CMK (cell line): ENCODE measurements around the gene LSG1.

Source experiments
- DNase-seq: peaks from one replicate; pipeline ENCODE4 v3.0.0-alpha.2; 2010; ENCODE audit warnings: low read depth

The LSG1 gene

DNA sequence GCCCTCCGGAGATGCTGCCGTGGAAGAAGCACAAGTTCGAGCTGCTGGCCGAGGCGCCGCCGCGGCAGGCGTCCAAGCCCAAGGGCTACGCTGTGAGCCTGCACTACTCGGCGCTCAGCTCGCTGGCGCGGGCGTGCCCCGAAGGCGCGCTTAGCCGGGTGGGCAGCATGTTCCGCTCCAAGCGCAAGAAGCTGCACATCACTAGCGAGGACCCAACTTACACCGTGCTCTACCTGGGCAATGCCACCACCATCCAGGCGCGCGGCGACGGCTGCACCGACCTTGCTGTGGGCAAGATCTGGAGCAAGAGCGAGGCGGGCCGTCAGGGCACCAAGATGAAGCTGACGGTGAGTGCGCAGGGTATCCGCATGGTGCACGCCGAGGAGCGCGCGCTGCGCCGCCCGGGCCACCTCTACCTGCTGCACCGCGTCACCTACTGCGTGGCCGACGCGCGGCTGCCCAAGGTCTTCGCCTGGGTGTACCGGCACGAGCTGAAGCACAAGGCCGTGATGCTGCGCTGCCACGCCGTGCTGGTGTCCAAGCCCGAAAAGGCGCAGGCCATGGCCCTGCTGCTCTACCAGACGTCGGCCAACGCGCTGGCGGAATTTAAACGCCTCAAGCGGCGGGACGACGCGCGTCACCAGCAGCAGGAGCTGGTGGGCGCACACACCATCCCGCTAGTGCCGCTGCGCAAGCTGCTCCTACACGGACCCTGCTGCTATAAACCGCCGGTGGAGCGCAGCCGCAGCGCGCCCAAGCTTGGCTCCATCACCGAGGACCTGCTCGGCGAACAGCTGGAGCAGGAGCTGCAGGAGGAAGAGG lies 15.0 kb upstream of the LSG1 start:
- no peak for DNase-seq

DNA sequence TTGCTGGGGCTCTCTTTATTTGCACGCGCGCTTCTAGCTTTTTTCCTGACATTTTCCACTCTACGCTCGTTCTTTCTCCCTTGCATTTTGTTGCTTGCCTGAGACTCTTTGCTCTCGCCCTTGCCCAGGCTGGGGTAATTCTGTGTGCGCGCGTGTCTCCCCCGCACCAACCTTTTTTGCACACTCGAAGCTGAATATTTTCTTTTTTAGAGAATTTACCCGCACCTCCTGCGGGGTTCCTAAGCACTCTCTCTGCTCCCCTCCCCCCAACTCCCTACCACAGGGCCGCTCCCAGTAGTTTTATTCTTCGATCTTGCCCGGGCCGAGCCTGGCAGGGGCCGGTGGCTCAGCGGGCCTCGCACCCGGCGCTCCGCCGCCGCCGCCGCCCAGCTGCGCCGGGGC lies 14.4 kb upstream of the LSG1 start:
- DNase-seq, result no peak

DNA sequence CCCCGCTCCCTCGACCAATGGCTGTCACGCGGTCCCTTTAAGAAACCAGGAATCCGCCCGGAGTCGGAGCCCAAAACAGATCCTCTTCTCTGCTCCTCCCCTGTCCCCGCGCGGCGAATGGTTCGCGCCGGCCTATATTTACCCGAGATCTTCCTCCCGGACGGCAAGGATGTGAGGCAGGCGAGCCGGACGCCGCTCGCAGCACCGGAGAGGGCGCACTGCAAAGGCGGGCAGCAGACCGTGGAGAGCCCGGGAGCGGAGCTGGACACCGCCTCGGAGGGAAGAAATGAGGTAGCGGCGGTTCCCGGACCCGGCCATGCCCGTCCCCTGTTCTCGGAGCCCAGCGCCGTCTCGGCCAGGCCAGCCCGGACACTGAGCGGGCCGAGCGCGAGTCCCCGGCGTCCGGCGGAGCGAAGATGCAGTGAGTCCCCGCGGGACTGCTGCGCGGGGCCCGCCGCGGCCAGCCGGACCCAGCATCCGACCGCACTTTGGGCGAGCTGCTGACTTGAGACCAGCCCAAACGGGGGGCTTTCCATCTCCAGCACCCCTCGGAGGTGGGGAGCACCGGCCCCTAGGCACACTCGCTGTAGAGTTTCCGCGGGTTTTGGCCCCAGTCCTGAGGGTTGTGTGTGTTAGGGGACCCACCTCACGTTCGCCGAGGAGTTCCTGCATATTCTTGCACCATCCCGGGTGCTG lies 13.9 kb upstream of the LSG1 start, which contains the start of gene FAM43A:
FAM43A (plus strand) TSS at position 166 of the 696 bp plus-strand sequence. CDS start 944 bp downstream, outside the sequence.
- peak; percentile 64 for DNase-seq

DNA sequence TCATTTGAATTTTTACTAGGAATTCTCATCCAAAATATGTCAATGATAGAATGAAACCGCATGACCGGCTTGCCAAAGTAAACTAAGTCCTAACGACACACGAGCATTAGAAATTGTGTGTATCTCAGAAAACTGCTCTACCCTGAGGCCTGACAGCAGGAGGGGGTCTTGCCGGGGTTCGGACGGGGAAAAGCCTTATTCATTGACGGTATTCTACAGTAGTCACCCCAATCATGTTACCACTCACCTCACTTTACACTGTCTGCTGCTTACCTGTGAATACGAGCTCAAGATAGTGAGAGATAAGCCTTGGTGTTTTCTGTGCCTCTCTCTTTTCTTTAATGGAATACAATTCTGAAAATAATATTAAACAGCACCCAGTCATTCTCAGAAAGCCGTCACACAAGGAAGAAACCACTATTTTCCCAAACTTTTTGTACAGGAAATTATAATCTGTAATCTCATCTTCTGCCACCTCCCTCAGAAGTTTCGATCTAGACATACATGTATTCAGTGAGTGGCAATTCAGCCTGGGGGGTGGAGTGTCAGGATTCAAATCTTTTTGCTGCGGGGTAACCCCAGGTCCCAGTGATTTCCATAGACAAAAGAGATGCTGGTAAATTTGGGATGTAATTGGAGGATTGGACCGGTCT lies 13.2 kb upstream of the LSG1 start:
- DNase-seq, result no peak

DNA sequence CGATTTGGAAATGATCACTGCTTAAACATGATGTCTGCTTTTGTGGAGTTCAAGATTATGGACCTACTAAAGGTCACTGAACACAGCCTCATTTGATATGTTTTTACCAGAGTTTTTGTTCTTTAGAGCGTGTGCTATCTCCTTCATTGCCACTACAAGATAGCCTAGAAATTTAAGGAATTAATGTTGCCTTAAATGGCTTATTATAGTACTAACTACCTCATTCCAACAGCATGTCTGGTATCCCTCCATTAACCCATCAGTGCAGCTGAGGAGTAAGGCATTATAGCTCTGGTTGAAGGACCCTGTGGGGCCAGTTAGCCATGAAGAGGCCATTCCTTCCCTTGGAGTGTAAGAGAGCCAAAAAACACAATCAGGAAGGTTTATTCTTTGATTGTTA lies 11.4 kb upstream of the LSG1 start:
- no peak for DNase-seq

DNA sequence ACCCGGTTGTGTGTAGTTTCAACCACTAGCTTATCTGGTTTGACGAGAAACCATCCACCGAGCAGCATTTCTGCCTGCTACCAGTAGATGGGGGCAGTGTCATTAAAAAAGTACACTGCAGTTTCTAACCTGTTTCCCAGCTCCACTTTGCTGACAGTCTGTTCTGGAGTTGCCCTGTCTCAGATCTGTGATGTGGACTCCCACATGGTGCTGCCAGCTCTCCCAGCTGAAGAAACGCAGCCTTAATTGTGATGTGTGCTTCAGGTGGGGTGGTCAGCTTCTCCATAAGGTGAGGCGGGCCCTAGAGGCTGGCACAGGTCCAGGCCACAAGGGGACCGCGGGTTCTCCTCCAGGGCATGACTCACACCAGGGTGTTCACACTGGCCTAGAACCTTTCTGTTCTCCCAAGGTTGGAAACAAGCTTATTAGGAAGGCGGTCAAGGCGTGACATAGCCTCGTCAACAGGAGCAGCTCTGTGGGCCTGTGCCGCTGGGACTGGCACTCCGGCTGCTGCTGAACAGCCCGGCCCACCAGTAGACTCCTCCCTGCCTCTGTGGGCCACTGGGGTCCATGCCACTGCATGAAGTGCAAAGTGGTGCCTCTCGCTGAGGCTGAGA lies 10.8 kb upstream of the LSG1 start:
- DNase-seq, result peak; percentile 64

DNA sequence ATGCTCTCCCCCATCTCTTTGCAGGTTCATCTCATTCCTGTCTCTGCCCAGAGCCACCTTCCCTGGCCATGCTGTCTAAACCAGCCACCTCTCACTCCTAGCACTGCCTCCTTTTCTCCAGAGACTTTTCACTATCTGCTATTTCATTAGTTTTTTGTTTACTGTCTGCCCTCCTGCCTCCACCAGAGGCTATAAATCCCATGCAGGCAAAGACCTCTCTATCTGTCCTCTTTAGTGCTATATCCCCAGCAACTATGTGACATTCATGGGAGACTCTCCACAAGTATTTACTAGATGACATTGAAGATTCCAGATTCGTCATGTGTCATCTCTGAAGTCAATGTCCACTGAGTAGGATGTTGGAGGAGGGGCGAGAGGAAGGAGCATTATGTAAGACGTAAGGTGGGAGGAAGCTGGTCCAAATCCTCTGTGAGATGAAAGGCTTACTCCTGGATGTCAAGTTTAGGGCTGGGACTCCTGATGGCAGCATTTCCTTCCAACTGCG lies 10.2 kb upstream of the LSG1 start:
- DNase-seq, result no peak

DNA sequence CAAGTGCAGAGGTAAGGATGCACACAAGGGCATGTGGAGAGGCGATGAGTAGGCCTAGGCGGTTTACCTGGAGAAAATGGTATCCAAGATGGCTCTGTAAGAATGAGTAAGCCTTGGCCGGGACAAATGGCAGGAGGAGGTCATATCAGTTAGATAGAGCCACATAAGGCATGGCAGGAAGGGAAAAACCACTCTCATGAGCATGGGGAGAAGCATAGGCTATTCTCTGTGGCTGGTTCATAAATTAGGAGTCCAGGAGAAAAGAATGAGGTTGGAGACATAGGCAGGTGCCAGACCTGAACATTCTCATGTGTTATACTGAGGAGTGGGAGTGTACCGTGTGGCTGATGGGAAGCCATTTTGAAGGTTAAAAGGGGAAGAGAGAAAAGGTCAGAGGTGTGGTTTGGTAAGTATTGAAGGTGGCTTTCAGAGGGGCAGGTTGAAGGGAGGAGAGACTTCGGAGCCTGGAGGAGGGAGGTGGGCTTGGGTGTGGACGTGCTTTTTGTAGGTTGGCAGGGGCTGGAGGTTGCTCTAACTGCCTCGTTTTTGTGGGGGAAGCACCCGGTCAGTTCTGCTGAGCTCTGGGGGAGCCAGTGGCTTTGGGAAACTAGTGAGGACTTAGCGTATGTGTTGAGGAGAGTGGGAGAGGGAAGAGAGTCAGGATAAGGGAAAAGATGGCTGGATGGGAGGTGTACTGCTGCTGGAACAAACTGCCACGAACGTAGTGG lies 9.1 kb upstream of the LSG1 start:
- no peak for DNase-seq

DNA sequence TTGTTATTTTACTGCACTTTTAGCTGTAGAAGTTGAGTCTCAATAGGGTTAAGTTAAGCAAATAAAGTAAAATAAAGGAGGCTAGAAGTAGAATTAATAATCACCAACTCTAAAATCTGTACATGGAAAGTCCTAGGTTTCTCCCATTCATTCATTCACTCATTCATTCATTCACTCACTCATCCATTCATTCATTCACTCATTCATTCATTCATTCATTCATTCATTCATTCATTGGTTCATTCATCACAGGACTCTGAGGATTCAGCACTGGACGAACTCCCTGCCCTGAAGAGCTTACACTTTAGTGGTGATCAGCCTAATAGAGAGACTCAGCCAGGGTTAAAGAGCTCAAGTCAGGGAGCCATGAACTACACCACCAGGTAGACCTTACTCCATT lies 4.5 kb upstream of the LSG1 start:
- DNase-seq, result no peak

DNA sequence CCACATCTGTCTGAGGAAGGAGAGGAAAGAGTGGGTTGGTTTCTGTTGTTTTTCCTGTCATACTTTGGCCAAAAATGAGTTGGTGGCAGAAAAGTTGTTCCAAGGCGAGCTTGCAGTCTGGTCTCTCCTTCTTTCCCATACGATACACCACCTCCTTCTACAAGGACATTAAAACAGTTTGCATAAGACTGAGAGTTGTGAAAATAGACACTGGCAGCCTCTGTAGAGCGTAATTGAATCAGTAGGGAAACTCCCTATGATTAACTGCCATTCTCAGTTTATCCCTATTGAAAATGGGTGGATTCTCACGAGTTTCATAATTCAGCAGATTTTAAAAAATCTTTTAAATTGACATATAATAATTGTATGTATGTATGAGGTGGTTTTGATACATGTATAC lies 3.7 kb upstream of the LSG1 start:
- DNase-seq, result no peak

DNA sequence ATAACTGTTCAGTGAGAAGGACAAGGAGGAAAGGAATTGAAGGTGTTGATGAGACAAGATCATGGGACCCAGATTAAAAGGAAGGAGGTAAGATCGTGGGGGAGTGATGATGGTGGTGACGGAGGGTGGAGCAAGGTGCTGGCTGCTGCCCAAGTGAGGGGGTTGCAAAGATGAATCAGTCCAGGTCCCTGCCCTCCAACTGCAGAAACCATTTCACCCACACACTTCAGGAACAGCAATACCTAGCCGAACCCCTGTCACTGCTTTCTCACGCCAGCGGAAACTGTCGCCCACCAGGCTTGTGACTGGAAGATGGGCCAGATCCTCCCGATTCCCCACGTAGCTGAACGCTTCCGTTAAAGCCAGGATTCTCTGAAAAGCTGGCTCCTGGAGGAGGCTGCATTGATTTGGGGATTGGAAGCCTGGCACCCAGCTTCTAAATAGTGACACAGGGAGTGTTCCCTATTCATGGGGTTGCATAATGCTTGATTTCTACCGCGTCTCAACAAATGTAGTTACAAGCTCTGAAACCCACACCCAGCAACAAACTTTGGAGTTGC lies 3.2 kb upstream of the LSG1 start:
- no peak for DNase-seq

DNA sequence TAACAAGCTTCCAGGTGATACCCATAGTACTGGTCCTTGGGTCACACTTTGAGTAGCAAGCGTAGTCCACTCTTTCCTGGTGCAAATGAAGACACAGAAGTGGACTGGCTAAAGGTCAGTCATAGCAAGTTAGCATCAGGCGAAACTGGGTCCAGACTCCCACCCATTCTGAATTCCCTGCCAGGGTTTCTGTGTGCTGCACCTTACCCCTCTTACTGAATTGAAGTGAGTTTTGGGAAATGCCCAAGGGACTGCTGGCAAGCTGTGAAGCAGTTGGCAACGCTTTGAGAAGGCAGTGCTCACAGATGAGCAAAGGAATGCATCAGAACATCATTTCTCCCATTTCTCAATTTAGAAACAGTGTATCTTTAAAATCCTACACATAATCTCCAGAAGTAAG lies 1.8 kb upstream of the LSG1 start:
- no peak for DNase-seq

DNA sequence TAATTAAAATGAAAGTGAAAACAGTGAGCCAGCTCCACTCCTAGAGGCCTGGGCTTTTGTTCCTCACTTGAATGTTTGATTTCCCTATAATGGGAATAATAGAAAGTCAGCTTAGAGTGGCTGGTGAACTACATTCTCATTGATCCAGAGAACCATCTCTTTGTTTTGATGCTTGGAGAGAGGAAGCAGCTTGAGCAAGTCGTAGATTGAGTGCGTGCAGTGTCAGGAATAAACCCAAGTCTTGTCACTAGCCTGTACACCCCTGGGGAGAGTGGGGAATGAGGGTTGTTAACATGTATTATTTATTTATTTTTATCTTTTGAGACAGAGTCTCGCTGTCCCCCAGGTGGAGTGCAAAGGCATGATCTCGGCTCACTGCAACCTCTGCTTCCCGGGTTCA lies 885 bp upstream of the LSG1 start:
- DNase-seq, result no peak

DNA sequence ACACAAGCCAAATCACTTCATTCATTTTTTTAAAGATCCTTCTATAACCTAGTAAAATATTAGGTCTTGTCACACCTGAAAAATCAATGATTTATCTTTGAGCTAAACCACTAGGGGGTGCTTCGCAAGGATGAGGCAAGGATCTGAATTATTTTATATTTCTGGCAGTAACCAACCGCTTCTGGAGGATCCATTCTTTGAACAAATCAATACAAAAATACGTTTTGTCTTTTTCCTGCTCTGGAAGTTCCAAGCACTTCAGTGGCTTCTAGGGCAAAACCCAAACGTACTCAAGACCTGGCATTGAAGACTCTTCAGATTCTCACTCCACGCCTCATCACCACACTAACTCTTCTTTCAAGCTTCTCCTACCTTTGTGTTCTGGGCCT lies 486 bp downstream of the LSG1 start:
- no peak for DNase-seq

DNA sequence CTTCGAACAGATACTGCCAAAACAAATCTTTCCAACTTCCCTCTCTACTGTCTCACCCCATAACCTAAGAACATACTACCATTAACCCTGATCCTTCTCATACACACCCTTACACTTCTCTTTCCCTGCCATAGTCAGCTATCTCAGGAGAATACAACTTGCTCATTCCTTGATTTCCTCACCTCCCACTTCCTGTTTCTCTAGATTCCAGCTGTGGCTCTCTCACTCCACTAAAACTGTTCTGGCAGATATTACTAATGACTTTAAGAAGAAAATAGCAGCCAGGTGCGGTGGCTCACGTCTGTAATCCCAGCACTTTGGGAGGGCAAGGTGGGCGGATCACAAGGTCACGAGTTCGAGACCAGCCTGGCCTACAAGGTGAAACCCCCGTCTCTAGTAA lies 4.6 kb downstream of the LSG1 start:
- DNase-seq, result no peak

DNA sequence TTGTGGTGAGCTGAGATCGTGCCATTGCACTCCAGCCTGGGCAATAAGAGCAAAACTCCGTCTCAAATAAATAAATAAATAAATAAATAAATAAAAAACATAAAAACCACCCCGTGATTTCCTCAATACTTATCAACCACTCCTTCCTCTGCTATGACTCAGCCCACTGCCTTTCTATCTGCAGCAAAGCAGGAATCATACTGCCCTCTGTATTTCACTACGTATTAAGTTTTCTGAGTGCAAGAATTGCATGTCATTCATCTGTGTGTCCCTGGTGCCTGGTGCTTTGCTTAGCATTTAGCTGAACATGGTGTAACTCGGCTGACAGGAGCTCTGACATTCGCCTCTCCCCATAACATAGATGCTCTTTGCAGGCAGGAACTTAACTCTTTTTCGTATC lies 7.1 kb downstream of the LSG1 start:
- no peak for DNase-seq

DNA sequence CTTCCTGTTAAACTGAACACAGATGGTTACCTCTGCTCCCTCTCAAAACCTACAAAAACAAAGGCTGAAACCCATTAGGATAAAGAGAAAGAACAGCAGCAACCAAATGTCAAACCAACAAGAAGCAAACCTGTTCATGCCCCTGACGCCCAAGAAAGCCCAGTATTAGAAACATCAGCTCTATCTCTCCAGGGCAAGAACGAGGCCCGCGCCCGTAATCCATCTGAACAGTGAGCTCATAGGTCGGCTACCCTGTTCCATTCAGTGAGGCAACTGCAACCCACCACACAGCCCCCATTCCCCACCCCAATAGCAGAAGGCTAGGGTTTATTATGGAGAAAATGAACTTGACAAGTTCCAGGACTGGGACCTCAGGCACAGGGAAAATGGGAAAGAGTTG lies 10.0 kb downstream of the LSG1 start:
- DNase-seq, result no peak

DNA sequence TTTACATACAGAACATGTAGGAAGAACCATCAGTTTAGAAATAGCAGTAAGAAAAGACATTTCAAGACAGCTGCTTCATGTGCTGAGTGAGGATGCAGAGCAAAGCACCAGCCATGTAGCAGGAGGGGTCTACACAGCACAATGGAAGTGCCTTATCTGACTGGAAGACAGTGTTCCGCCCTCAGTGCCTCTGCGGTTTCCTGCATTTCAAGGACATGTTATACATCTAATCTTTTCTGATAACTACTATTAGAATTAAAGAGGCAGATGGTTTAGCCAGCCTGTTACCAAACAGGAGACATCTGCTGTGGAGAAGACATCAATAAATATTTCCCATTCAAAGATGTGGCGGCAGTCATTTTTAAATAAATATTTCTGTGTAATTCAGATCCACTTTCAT lies 10.6 kb downstream of the LSG1 start:
- no peak for DNase-seq

DNA sequence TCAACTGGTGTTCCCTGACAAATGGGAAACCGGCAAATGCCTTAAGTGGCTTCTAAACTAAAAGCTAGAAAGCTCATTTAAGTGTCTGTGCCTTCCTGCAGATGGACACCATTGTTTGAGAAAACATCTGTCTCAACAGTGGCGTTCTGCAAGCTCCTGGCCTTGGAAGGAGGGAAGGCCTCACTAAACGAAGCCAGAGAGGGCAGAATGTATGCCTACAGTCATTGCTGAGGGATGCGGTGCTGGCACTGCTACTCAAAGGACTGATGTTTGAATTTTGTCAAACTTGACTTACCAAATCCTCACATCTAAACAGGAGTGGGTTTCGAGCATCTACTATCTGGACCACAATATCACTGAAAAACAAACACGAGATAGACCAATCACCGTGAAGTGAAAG lies 12.2 kb downstream of the LSG1 start:
- no peak for DNase-seq

DNA sequence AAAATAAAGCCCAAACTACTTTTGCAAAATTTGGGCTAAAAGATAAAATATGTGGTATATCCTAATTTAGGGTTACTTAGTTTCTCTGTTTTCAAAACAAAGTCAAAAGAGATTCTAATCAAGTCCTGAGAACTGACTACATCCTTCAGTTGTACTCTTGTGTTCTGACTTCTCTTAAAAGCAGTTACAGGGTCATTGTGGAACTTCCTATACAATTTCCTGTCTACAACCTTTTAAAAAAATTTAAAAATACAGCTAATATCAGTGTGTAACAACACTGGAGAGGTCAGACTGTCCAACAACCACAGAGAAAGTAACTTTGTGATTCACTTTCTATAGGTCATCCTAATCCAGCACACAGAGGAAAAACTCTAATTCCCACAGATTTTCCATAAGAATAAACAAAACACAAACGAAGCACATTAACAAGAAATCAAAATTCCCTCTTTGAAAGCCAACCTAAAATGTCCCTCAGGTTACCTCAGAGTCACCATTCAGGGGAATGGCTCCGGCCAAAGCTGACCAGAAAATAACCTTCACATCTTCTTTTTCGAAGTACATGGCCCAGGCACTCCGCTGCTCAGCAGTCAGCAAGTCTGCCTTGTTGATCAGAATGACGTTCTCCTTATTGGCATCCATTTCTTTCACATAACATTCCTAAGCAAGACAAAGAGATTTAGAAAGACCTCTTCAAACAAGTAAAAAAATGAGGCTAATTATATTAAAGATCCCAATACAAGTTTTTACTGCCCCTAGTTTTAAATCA lies 13.3 kb downstream of the LSG1 start:
- DNase-seq, result no peak

DNA sequence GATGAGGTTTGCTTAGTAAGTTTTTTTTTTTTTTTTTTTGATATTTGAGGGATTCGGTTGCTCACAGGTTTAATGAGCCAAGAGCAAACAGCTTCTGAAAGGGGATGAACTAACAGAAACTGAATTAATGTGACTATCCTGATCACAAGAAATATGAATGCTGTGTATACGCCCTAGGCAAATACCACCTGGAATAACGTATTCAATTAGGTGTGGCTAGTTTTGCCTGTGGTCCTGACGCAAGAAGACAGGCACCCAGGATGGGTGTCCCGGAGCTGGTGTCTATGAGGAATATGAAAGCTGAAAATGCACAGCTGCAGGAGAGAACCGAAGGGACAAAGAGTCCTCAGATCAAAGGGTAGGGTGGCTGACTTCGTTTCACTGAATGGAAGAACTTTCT lies 14.6 kb downstream of the LSG1 start:
- no peak for DNase-seq
